Stimulated activated CD4-positive, alpha-beta T cell treated with anti-CD3 and anti-CD28 coated beads, TNF-alpha, amount 100 ng/mL, for 48 hours (primary cell): ENCODE measurements around the gene ZSCAN18.

Experiments used
- DNase-seq, 3 donors: peaks; one replicate each; pipeline ENCODE4 v3.0.0-alpha.2; 2020; ENCODE audit warnings: low read depth in 3 of 3

The ZSCAN18 gene

DNA sequence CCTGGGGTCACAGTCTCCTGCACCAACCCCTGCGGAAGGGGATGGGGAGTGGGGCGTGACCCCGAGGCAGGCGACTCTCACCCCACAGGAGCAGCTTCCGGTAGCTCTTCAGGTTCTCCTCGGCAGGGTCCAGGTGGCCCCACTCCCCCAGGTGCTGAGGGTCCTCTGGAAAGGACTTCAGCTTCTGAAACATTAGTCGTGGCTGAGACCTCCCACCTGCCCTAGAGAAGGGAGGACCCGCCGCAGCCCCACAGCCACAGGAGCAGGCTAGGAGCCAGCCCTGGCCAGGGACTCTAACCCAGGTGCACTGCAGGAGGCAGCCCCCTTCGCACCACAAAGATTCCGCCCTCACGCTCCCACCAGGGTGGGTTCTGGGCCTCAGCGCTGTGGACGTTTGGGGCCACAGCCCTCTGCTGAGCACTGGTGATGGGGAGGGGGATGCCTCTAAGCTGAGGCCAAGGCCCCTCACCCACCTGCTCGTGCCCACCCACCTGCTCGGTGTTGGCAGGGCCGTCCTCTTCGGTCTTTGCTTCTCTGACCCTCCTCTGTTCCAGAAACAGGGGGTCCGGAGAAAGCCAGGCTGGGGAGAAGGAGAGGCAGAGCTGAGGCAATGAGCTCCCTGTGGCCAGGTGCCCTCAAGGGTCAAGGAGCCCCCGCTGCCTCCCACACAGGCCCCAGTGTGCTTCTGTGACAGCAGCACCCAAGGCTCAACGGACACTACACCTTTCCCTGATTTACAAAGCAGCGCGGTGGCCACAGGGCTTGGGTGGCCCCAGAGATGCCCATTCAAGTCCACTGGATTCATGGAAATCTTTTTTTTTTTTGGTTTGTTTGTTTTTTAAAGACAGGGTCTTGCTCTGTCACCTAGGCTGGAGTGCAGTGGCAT, 11.0 kb downstream of the ZSCAN18 start:
- no peak for DNase-seq

DNA sequence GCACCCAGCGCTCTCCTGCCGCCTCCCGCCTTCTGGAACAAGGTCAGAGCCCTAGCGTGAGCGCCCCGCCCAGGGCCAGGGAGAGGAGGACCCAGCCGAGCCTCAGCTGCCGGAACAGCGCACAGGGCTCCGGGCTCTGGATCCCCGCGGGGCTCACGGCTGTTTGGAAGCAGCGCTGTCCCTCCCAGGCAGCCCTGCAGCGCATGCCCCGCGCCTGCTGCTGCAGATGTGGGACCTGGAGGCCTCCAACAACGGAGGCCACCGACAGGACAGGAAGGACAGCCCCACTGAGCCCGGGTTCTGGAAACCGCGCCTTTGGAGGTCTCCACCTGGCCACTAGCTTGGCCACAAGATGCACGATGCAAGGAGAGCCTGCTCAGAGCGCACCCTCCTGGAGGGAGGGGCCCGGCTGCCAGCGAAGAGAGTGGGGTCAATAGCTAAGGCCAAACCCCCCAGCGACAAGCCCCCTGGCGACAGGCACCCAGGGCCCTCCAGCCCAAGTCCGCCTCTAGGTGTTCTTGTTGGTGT, 12.6 kb downstream of the ZSCAN18 start:
- DNase-seq: no peak

DNA sequence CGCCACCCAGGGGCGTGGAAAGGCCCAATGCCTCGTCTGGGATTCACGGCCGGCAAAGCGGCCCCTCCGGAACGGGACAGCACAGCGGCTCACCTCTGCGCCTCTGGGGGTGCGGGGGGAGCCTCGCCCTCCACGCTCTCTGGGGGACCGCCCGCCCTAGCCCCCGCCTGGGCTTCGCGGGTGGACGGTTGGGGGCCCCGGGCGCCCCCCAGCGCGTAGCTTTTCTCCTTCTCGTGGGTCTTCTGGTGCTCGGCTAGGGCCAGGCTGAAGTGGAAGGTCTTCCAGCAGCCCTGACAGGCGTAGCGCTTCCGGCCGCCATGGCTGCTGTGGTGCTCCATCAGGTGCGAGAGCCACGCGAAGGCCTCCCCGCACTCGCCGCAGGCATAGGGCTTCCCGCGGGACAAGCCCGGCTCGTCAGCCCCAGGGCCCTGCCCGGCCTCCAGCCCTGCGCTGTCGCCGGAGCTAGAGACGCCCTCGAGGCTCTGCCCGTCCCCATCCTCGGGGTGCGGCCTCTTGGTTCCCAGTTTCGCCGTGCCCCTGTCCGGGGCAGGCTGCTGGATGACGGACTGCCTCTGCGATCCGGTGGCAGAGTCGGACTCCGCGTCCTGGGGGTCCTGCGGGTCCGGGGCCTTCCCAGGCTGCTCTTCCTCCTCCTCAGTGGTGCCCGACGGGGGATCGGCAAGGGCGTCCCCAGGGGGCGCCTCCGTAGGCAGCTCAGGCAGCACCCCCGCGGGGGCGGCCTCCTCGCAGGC, 13.3 kb downstream of the ZSCAN18 start:
- DNase-seq: no peak

DNA sequence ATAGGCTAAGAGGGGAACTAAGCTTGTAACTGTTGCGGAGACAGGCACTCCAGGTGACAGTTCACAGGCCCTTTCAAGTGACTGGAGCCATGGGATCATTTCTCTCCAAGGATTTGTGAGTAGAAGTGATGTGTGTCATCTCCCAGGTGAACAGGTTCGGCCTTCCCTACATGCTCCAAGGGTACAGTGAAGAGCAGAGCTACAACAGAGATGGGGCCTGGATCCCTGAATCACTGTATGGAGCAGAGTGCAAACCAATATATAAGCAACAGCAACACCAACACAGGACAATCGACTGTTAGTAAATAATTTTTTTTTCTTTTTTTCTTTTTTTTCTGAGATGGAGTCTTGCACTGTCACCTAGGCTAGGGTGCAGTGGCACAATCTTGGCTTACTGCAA, 15.0 kb downstream of the ZSCAN18 start:
- no peak for DNase-seq

DNA sequence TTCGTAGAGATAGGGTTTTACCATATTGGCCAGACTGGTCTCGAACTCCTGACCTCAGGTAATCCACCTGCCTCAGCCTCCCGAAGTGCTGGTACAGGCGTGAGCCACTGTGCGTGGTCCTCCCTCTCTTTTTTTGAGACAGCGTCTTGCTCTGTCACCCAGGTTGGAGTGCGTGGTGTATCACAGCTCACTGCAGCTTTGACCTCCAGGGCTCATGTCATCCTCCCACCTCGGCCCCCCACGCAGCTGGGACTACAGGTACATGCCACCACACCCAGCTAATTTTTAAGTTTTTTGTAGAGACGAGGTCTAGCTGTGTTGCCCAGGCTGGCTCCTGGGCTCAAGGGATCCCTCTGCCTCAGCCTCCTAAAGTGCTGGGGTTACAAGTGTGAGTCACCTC, 18.2 kb downstream of the ZSCAN18 start:
- DNase-seq: no peak

DNA sequence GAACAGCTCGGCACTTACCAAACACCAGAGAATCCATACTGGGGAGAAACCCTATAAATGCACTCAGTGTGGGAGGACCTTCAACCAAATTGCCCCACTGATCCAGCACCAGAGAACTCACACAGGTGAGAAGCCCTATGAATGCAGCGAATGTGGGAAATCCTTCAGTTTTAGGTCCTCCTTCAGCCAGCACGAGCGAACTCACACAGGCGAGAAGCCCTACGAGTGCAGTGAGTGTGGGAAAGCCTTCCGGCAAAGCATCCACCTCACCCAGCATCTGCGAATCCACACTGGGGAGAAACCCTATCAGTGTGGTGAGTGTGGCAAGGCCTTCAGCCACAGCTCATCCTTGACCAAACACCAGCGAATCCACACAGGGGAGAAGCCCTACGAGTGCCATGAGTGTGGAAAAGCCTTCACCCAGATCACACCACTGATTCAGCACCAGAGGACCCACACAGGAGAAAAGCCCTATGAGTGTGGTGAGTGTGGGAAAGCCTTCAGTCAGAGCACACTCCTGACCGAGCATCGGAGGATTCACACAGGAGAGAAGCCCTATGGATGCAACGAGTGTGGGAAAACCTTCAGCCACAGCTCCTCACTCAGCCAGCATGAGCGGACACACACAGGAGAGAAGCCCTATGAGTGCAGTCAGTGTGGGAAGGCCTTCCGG, 30.7 kb downstream of the ZSCAN18 start:
- DNase-seq: no peak

DNA sequence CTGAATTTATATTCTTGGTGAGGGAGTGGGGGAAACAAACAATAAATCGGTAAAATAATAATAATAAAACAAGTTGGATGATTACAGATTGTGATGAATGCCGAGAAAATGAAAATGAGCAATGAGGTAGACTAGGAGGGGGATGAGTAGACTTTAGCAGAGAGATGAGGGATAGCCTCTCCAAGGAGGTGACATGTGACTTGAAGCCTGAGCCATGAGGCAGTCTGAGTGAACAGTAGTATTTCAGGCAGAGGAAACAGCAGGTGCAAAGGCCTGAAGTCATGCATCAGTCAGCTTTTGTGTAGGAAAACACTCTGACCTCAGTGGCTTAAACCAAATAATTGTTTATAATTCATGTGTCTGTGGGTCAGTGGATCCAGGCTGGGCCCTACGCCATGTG, 34.3 kb downstream of the ZSCAN18 start:
- DNase-seq: no peak

DNA sequence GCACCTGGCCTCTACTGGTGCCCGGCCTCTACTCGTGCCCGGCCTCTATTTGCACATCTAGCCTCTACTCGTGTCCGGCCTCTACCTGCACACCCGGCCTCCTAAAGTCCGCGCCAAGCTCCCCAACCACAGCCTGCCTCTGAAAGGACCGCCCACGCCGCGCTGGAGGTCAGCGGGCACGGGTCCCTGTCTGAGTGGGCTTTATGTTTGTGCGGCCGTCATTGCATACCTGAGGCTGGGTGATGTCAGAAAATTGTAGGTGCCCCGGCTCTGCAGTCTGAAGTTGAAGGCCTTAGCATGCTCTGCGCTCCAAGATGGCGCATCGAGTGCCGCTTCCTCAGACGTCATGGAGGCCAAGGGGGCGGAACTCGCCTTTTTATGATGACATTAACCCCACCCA, 37.8 kb downstream of the ZSCAN18 start:
- no peak for DNase-seq

DNA sequence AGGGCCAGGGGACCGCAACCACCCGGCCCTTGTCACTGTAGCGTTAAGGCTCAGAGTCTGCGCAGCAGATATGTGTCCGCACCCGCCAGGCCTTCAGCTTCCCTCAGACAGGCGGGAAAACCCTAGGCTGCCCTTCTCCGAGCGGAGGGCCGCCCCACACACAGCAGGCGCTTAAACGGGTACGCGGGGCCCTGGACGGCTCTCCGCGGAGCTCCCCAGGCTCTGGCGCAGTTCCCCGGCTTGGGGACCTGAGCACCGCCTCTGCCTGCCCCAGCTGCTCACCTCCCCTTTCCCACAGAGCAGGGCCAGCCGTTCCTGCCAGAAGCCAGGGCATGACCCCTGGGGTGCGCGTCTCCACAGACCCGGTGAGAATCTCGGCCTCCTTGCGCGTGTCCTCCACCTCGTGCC, 38.4 kb downstream of the ZSCAN18 start:
- DNase-seq: no peak

DNA sequence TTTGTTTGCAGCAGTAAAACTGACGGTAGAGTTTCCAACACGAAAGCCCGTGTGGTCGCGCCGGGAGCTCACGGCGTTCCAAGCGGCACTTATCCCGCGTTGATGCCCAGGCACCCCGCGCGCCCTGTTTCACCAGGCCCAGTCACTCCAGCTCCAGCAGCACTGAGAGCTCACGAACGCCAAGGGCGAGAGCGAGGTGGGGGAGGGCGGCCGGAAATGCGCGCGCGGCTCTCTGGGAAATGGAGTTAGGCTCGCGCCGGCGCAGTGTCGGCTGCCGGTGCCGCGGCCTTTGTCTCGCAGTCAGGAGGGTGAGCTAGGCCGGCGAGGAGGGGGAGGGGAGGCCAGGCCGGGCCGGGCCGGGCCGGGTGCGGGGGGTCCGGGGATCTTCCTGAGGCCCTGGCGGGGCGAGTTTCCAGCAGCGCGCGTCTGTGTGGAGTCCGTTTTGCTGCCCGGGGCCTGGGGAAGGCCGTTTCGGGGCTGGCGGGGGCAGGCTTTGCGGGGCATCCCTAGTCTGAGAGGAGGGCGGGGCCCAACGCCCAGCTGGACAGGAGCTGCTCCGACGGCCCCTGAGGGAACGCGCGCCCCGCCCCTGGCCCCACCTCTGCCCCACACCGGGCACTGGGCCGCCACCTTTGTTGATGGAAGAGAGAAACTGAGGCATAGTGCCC, 38.9 kb downstream of the ZSCAN18 start, which contains the start of gene ZNF135:
Gene ZNF135, plus strand, starts transcription at position 280 of the 668 bp plus-strand sequence. CDS start 721 bp downstream, outside the sequence.
- peak; percentile 10 to 37 (median 20) for DNase-seq

DNA sequence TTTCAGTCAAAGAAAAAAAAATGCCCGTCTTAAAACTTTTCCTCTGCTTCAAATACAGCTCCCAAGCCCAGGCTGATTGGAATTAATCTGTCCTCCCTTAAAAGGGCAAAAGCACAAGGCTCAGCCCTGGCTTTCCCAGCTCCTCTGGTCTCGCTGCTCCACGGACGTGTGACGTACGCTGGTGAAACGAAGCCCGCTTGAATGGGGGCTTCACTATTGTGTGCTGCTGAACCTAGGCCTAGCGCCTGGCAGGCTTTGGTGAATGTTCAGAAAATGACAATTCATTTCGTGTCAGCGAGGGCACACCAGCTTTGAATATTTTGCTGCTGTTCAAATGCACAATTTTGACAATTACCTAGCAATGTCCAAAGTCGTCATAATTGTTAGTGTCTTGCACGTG, 39.6 kb downstream of the ZSCAN18 start:
- DNase-seq: no peak

DNA sequence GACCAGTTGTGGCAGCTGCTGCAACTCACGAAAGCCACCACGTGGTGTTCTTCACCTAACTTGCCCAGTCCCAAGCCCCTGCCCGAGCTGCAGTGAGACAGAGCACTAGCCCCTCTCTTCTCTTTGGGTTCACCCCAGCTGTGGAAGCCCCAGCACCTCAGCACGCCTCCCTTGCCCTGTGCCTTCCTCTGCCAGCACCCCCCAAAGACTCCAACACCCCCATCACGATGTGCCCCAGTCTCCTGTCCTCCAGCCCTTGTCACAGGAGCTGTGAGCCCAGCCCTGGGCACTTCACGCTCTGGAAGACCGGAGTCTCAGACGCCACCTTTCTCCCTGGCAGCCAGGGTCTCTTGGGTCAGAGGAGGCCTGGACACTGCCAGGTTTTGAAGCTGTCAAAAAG, 41.2 kb downstream of the ZSCAN18 start:
- DNase-seq: no peak

DNA sequence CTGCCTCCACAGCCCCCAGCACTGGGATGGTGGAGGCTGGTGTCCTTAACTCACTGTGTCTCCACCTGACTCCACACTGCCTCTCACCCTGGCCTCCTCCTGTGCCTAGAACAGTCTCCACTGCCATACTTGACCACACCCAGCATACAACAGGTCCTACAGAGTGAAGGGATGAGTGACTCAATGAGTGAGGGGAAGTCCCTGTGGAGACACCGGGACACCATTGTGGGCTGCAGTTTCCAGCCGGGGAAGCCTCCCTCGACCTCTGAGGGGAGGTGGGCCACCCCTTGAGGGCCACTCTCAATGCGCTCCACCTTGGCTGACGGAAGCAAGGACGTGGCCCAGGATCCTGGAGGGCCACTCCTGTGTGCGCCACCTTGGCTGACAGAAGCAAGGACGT, 41.8 kb downstream of the ZSCAN18 start:
- no peak for DNase-seq

DNA sequence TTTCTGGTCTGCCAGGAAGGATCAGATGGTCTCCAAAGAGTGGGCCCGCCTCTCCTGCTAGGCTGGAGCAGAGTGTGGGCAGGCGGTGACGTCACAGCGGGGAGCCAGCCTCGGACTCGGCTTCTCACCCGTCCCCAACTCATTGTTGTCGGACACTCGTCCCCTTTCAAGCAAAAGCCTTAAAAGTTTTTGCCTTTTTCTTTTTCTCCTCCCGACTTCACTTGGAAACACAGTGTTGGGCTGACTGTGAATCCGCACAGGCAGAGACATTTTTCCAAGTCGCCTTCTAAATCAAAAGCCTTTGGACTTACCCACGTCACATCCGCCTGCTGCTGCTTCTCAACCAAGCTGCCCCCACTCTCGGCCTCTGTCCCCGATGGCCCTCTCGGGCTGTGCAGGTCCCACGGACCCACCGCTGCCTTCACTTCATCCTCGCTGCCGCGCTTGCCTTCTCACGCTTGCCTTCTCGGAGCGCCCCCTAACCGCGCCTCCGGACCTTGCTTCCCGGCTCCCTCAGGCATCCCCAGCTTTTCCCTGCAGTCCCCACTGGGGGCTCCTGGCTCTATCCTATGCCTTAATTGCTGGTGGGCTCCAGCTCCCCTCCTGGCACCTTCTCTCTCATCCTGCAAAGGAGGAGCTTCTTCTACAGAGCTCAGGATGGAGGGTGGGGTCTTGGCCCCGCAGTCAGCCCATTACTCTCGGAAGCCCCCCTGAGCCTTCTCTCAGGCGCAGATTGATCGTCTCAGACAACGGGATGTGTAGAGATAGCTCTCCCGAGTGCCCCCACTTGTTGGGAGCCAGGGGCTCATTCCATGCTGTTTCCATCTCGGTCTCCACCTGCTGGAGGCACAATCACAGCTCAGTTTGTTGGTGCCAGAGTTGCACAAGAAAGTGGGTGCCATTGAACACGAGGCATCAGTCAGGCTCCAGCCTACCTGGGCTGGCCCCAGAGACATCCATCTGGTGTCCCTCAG, 42.8 kb downstream of the ZSCAN18 start:
- DNase-seq: no peak

DNA sequence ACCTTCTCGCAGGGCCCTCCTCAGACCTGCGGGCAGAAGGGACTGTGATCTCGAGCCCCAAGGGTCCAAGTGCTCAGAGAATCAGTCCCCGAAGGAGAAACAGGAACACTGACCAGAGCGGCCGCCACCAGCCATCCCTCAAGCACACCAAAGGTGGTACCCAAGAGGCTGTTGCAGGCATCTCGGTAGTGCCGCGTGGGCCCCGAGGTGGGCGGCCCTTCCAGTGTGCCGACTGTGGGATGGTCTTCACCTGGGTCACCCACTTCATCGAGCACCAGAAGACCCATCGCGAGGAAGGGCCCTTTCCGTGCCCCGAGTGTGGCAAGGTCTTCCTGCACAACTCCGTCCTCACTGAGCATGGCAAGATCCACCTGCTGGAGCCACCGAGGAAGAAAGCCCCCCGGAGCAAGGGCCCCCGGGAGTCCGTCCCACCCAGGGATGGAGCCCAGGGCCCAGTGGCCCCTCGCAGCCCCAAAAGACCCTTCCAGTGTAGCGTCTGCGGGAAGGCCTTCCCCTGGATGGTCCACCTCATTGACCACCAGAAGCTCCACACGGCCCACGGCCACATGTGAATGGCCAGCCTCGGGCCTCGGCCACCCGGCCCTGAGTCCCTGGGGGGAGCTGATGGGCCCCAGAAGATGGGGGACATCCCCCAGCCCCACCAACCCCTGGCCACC, 44.4 kb downstream of the ZSCAN18 start:
- DNase-seq: no peak

DNA sequence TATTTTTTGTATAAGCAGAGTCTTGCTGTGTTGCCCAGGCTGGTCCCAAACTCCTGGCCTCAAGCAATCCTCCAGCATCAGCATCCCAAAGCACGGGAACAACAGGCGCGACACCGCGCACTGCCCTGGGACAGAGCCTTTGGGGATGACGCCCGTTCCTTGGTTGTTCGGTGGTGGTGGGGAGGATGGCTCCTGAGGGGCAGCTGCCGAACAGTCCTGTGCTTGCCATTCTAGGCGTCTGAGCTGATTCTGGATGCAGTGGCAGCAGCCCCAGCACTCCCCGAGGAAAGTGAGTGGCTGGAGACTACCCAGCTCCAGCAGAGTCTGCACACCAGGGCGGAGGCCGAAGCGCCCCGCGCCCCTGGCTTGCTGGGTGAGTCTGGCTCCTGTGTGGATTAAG, 45.8 kb downstream of the ZSCAN18 start:
- DNase-seq: no peak

DNA sequence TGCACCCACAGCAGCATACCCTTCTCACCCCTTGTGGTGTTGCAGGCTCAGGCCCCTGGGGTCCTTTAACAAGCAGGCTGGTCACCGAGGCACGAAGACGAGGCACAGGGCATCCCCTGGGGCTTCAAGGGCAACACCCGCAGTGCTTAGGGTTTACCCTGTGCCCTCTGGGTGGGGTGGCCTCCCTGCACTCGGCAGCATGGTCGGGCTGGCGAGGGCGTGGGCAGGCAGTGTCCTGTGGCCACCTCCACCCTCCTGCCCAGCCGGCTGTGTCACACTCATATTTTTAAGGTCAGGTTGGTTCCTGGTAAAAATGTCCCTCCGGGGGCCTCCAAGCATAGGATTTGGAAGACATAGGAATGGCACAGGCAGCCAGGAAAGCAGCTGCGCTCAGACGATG, 50.4 kb downstream of the ZSCAN18 start:
- no peak for DNase-seq

DNA sequence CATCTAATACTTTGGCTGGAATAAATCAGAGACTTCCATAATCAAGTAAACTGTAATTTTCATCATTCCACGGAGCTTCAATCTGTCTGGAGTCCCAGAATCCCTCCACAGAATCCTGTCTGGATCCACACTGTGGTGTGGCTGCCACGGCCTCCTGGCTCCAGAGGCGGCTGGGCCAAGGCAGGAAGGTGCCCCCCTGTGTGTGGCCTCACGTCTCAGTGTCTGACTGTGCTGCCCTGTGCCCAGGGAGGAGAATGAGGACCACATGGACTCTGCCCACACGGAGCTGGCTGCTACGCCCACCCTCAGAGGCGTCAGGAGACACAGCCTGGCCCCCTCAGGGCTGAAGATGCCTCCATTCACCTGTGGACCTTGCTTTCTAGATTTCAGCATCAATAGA, 51.2 kb downstream of the ZSCAN18 start:
- no peak for DNase-seq

DNA sequence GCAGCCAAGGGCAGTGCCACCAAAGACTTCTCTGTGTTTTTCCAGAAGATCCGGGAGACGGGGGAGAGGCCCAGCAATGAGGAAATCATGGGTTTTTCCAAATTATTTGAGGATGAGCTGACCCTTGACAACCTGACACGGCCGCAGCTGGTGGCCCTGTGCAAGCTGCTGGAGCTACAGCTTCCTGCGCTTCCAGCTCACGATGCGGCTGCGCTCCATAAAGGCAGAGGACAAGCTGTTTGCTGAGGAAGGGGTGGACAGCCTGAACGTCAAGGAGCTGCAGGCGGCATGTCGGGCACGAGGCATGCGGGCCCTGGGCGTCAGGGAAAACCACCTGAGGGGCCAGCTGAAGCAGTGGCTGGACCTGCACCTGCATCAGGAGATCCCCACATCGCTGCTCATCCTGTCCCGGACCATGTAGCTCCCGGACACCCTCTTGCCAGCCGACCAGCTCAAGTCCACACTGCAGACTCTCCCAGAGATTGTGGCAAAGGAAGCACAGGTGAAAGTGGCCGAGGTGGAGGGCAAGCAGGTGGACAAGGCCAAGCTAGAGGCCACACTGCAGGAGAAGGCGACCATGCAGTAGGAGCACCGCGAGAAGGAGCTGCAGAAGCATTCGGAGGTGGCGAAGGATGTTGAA, 52.5 kb downstream of the ZSCAN18 start:
- DNase-seq: no peak
